NCI-H2107 treated with DMSO at 0.1 percent for 48 hours (cell line): ENCODE results near the gene GLIPR1L1.
"Not testable (repeated sequence)": the region's sequence is repeated elsewhere in the genome, so short reads cannot be mapped to it uniquely, and the experiment has no call there.

Experiments
- DNase-seq: peaks from one replicate; lab custom pipeline; 2025; ENCODE audit not compliant: unreplicated experiment; lab: John Stamatoyannopoulos, UW

Gene GLIPR1L1, protein sequence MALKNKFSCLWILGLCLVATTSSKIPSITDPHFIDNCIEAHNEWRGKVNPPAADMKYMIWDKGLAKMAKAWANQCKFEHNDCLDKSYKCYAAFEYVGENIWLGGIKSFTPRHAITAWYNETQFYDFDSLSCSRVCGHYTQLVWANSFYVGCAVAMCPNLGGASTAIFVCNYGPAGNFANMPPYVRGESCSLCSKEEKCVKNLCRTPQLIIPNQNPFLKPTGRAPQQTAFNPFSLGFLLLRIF

DNA sequence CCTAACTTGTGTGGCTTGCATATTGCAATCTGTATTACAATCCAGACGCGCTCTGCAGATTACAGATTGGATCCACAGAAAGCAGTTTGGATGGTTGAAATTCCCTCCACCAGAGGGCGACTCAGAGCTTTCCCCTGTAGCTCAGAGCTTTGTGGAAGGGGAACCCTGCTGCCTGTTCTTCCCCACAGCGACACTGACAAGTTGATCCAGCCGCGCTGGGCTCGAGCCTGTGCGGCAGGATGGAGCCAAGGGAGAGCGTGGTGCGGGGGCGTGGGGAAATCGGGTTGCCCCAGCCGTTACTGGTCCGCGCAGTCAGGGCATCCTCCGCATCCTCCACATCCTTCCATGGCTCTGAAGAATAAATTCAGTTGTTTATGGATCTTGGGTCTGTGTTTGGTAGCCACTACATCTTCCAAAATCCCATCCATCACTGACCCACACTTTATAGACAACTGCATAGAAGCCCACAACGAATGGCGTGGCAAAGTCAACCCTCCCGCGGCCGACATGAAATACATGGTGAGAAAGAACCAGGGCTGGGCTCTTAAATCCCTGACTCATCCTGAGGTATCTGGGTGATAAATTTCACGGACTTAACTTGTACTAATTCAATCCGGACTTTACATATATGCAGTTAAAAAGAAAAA lies at the start of gene GLIPR1L1:
GLIPR1L1 (plus strand) TSS at position 287 of the 647 bp plus-strand sequence; CDS start at position 346, 59 bp downstream.
- DNase-seq, result peak; percentile 69

DNA sequence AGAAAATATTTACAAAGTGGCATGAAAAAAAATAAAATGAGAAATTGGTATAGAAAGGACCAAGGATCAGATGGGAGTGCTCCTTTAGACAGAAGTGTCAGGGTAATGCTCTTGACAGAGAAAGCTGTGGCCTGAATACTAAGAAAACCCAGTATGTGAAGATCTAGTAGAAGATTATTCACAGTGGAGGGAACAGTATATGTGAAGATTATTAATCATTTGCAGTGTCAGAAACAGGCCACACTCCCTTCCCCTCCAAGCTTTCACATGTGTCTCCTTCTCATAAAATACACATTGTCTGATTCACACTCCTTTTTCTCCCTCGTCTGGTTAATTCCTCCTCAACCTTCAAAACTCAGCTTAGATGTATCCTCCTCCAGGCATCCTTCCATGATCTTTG lies 45.6 kb upstream of the GLIPR1L1 start:
- DNase-seq, result no peak

DNA sequence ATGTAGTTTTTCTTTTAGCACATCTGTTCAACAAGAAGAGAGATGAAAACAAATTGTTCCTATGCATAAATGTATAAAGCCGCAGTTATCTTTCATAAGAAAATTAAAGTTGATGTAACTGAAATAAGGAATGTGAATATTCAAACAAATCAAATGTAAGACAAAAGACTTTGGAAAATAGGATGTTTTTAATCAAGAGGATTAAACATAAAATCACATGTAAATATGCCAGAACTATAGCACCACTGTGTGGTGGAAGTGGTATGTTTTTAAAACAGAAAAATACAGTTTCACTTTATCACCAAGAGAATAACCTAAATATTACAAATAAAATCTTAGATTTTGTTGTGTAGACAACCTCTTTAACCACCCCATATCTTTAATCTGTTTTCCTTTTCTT lies 44.7 kb upstream of the GLIPR1L1 start:
- no peak for DNase-seq

DNA sequence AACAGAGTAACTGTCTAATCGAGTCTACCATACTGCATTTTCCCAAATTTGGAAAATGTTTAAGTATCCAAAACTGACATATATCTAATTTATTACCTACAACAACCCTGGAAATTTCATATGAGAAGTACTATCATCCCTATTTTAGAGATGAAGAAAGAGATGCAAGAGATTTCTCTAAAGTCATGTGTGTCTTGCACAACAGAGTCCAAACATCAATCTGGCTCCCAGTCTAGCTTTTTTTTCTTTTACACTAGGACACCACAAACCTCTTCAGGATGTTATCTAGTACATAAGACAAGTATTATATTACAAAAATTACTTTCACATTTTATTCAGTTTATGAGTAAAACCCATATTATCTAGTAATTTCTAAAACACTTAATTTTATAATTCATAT lies 43.5 kb upstream of the GLIPR1L1 start:
- DNase-seq, result no peak

DNA sequence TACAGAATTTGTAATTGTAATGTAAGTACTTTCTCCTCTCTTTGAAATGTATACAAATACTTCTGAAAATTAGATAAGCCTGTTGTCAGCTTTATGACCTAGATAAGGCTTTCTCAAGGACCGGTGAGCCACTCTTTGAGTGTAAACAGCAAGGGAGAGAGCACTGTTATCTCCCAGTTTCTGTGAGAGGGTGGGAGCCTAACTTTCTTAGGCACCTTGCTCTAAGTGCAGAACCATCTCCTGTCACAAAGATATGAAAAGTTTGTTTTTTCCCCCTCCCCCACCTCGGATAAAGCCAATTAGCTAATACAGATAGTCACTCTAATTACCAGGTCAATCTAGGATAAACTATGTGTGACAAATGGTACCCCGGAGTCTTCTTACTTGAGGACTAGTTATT lies 40.1 kb upstream of the GLIPR1L1 start:
- DNase-seq, result no peak

DNA sequence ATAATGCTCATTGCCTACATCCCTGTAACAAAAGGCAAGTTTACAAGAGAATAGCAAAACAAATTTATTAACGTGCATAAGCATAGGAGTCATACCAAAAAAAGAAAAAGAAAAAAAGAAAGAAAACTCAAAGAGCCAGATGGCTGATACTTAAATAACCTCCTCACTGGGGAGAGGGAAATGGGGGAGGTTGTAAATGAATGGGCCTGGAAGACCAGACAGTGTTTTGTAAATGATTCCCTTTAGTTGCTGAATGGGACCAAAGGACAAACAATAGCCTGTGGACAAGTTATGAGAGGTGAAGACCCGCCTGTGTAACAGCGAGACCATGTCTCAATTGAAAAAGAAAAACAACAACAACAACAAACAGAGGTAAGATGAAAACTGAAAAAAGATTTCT lies 39.7 kb upstream of the GLIPR1L1 start:
- no peak for DNase-seq

DNA sequence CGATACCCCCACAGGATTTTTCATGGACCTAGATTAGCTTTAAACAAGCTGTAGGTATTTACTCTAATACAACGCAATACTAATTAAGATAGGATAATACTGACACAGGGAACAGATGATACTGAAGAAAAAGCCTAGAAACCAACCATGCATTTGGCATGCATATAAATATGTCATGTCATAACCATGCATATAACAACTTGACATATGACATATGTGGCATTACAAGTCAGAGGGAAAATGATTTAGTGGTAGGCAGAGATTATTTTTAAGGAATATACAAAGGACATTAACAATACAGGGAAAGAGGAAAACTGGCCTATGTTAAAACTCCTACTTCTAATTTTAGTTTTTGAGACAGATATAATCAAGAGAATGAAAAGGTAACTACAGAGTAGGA lies 32.2 kb upstream of the GLIPR1L1 start:
- DNase-seq, result no peak

DNA sequence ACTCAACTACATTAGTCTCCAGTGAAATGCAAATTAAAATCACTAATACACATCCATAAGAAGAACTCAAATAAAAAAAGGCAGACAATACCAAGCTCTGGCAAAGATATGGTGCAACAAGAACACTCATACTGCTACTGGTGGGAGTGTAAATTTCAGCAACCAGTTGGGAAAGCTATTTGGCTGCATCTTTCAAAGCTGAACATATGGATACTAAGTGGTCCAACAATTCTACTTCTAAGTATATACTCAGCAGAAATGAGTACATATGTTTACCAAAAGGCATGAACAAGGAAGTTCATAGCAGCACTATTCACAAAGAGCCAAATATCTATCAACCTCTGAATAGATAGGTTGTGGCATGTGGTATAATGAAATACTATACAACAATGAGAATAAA lies 31.7 kb upstream of the GLIPR1L1 start:
- DNase-seq, result no peak

DNA sequence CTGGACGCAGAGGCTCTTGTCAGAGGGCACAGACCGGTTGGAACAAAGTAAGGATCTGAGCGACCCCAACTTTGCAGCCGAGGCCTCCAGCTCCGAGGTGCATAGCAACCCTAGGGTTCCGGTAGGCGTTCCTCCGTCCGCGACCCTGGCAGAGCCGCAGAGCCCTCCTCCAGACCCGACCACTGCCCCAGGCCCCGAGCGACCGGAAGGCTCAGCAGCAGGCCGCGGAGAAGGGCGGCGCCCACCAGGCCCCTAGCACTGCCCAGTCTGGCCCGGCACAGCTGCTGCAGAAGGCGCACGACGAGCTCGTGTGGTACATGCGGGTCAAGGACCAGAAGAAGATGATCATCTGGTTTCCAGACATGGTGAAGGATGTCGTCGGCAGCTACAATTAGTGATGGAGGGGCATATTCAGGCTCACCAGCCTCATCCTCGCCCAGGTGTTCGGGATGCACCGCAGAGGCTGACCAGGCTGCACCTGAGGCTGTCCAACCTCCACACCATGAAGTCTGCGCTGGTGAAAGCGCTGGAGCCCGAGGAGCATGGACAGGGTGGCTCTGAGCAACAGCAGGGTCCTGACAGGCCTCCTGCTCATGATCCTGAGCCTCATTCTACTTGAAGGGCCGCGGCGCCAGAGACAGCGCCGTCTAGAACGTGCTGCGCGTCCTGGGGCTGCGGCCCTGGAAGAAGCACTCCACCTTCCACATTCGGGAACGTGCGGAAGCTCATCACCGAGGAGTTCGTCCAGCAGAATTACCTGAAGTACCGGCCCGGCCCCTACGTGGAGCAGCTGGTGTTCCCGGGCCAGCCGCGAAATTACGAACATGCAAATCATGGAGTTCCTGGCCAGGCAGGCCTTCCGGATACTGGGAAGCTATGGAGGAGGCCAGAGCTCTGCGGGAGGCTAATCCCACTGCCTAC lies 28.8 kb upstream of the GLIPR1L1 start:
- no peak for DNase-seq

DNA sequence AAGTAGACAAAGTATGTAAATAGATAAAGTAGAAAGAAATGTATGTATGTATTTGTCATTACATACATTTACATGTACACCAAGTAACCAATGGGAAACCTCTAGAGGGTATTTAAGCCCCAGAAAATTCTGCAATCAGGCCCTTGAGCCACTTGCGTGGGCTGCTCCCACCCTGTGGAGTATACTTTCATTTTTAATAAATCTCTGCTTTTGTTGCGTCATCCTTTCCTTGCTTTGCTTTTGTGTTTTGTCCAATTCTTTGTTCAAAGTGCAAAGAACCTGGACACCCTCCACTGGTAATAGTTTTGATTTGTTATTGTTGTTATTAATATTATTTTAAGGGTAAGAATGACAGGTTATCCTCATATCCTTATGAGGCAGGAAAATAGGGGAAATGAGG lies 26.2 kb upstream of the GLIPR1L1 start:
- DNase-seq, result no peak

DNA sequence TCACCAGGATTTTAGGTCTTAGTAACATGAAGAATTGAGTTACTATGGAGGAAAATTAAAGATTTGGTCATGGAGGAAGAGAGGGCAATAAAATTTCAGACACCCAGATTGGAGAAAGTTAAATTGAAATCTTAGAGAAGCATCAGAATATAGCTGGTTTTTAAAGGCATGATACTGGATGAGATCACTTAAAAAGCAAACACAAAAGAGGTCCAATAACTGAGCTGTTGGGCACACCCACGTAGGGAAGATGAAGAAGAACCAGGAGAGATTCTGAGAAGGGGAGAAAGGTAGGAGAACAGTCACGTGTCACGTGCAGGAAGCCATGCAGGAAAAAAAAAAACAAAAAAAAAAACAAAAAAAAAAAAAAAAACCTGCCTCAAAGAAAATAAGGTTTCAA lies 23.1 kb upstream of the GLIPR1L1 start:
- DNase-seq, result no peak

DNA sequence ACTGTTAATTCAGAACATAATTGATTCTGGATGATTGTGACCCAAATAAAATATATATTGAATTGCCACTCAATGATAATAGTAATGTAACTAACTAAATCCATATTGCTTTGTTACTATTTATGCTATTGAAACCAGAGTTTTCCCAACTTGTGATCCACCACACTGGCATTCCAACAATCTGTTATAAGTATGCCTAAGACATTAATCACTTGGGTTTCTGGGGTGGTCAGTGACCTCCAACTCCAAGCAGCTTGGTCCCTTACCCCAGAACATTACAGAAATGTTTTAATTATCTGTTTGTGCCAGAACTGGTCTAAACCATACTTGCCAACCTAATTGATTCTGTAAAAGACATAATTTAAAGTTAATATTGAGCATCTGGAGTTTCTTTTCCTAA lies 19.0 kb upstream of the GLIPR1L1 start:
- DNase-seq, result no peak

DNA sequence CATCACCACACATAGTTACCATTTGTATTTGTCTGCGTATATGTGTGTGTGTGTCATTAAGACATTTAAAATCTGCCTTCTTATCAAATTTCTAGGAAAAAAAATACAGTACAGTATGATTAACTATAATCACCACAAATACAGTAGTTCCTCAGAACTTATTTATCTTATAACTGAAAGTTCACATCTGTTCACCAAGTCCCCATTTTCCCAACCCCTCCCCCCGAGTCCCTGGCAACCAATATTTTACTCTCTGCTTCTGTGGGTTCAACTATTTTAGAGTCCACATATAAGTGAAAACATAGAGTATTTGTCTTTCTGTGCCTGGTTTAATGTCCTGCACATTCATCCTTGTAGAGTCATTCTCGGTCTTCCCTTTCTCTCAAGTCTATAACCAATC lies 16.7 kb upstream of the GLIPR1L1 start:
- DNase-seq, result no peak

DNA sequence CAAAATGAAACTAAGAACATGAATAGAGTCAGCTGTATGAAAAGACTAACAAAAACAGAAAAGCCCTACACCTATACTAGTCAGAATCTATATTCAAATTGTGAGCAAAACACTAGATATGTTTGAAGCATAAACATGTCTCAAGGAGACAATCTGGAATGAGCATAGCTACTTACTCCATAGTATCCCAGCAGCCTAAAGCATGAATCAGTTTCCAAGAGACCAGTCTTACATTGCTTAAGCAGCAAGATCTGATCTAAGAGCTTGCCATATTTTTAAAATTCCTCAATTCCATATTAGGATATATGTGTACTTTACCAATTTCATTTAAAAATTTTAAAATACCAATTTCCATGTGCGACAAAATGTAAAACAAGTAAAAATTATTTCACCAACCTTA lies 12.0 kb upstream of the GLIPR1L1 start:
- DNase-seq, result no peak

DNA sequence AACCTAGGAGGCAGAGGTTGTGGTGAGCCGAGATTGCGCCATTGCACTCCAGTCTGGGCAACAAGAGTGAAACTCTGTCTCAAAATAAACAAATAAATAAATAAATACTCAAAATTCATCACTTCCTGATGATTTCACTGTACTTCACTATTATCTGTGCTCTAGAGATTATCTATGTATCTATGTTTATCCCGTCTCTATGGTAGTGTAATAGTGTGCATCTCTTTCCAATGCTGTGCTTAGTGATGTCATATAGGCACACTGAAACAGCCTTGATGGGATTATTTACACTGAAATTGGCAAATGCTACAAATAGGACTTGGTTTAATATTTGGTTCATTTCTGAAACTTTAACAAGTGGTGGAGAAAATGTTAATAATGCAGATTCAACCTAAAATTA lies 10.8 kb upstream of the GLIPR1L1 start:
- no peak for DNase-seq

DNA sequence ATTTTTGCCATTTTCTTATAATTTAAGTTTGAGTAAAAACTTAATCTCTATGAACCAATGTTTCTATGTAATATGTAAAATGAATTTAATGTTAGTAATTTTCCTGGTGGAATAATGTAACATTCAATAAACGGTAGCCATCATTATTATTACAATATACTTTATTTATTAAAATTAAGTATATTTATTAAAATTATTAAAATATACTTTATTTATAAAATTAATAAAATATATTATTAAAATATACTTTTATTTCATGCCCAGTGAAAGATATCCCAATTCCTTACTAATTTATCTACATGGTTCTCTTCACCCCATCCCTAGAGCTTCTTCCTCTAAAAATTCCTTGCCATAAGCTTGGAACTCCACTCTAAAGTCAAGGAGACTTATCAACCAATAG lies 6.8 kb upstream of the GLIPR1L1 start:
- no peak for DNase-seq

DNA sequence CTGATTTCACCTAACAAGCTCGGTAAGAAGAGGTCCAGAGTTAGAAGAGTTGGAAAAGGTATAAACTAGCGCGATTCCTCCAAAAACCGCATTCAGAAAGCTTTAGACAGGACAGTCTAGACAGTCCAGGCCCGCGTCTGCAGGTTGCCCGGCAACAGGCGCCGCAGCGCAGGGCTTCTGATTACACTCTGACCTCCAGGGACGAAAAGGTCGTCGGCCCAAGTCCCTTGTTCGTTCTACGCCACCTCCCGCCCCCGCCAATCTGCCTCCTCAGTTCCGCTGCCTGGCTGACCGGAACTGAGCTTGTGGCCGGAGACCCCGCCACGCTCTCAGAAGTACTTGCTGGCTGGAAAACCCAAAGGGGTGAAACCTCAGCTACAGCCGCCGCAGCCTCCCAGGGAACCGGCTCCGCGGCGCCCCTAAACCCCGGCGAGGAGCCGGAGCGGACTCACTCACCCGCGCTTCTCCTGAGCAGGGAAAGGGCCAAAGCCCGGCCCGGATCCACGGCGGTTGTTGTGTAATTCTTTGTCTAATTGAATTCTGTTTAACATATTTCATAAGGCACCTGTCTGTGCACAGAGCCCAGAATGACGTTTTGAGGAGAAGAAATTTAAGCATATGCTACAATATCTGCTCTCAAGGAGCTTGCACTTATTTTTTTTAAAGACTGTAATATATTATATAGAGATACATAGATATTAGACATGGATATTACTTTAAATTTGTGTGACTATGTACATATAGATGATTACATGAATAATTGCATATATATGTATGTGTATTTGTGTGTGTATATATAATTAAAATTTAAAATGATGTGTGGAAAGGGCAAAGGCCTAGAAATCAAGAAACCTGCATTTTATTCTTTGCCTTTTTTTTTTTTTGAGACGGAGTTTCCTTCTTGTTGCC lies 4.3 kb upstream of the GLIPR1L1 start, which contains the start of gene CAPS2:
CAPS2 (minus strand) TSS at position 407 of the 909 bp plus-strand sequence. CDS start 3,826 bp downstream, outside the sequence.
- peak; percentile 49 for DNase-seq

DNA sequence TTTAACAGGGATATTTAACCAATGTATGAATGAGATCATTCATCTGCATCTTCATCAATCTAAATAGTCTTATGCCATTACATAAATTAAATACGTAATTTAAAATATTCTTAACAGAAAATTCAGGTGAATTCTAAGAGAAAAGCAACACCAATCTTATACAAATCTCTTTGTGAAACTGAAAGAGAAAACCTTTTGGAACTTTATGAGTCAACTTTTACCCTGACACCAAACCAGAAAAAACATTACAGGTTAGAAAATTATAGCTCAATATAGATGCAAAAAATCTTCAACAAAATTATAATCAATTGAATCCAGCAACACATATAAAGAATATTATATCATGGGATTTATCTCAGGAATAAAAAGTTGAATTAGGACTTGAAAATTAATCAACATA lies 3.4 kb downstream of the GLIPR1L1 start:
- DNase-seq, result no peak

DNA sequence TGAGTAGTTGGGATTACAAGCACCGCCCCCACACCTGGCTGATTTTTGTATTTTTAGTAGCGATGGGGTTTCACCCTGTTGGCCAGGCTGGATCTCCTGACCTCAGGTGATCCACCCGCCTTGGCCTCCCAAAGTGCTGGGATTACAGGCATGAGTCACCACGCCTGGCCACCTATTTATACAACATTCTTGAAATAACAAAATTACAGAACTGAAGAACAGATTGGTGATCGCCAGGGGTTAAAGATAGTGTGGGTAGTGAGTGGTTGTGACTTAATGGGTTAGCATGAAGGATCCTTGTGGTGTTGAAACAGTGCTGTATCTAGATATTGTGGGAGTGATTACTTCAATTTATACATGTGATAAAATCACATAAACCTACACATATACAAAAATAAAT lies 7.4 kb downstream of the GLIPR1L1 start:
- no peak for DNase-seq

DNA sequence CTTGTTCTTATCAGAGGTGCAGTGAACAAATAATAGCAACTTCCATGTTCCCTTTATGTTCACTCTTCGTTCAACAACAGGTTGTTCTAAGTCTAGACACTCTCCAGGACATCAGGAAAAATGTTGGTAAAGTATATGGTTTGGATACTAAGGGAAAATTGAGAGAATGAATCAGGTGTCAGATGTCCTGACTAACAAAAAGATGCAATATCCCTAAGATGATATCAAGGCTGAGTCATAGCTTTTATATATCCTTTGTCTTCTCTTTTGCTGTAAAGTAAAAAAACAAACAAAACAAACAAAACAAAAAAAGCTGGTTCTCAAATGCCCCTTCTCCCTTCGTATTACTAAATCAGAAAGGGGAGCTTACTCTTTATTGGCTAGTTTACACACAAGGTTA lies 11.1 kb downstream of the GLIPR1L1 start:
- DNase-seq, result no peak

DNA sequence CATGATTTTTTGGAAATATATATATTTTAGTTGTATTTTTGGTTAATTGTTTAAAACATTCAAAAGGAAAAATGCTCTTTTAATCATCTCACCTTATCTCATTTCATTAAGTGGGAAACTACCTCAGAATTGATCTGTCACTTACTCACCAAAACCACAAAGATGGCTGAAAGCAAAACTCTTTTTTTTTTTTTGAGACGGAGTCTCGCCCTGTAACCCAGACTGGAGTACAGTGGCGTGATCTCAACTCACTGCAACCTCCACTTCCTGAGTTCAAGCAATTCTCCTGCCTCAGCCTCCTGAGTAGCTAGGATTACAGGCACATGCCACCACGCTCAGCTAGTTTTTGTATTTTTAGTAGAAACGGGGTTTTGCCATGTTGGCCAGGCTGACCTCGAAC lies 11.7 kb downstream of the GLIPR1L1 start:
- not testable (repeated sequence) for DNase-seq
